ENCODE results near the gene ETNPPL.

Gene ETNPPL

DNA sequence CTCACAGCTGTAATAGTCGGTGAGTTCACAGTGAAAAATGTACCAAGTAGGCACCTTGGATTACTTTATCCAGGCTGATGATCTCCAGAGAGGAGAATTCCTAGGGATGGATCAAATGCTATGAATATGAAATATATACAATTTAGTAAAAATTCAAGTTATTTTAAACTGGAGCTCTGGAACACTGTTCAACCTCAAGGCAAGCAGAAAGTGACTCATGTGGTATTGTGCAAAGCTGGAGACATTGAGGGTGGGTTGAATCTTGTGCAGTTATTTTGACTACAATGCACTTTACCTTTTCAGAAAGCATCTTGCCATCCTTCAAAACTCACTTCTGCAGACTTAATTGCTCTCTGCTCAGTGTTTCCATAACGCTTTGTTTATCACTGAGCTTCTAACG is 69.0 kb downstream of the ETNPPL start:
- DNase-seq: no peak

DNA sequence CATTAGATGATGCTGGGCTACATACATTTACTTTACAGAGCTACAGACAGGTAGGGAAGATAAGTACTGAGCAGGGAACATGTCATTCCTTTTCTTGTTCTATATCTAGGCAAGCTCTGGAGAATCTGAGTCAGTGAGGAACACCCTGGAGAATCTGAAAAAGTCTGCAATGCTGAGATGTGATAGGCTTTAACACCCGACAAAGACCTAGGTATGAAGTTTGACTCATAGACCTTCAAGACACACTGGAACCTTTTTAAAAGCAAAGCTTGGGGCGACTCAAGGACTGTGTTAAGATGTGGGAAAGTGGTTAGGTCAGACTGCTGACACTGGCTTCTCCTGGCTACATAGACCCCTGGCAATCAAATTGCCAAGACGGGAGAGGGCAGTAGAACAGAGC is 69.6 kb downstream of the ETNPPL start:
- DNase-seq: no peak
